HEK293 (cell line): Measurements from ENCODE around the gene ZCCHC24.

ENCODE experiments used
- EGR2 ChIP-seq: fragments of 450-650 bp; formaldehyde crosslinking; IDR thresholded peaks from 2 replicates; pipeline ENCODE4 v1.5.1; 2016; ENCODE audit warnings: low read depth, missing biosample characterization, missing genetic modification characterization
- GLI2 ChIP-seq: fragments of 450-650 bp; formaldehyde crosslinking; IDR thresholded peaks from 2 replicates; pipeline ENCODE4; 2017; ENCODE audit warnings: missing biosample characterization, missing genetic modification characterization, low read depth, borderline replicate concordance
- KLF9 ChIP-seq: fragments of 450-650 bp; formaldehyde crosslinking; IDR thresholded peaks from 2 replicates; pipeline ENCODE4 v1.5.1; 2016; ENCODE audit warnings: missing biosample characterization, missing genetic modification characterization, low read depth
- SP2 ChIP-seq: fragments of 450-650 bp; formaldehyde crosslinking; IDR thresholded peaks from 2 replicates; pipeline ENCODE4 v1.5.1; 2016; ENCODE audit warnings: missing biosample characterization, missing genetic modification characterization
- ZFHX2 ChIP-seq: fragments of 450-650 bp; formaldehyde crosslinking; conservative IDR thresholded peaks from 2 replicates; pipeline ENCODE4 v1.5.1; 2016; ENCODE audit warnings: missing biosample characterization, missing genetic modification characterization
- ZFP41 ChIP-seq: fragments of 450-650 bp; formaldehyde crosslinking; IDR thresholded peaks from 2 replicates; pipeline ENCODE4 v1.5.1; 2016; ENCODE audit warnings: missing biosample characterization, missing genetic modification characterization, borderline replicate concordance
- ZIC2 ChIP-seq: fragments of 450-650 bp; formaldehyde crosslinking; IDR thresholded peaks from 2 replicates; pipeline ENCODE4 v1.5.1; 2016; ENCODE audit warnings: missing biosample characterization, missing genetic modification characterization
- ZNF121 ChIP-seq: fragments of 450-650 bp; formaldehyde crosslinking; IDR thresholded peaks from 2 replicates; pipeline ENCODE4 v1.5.1; 2016; ENCODE audit warnings: missing biosample characterization, missing genetic modification characterization
- ZNF184 ChIP-seq: fragments of 450-650 bp; IDR thresholded peaks from 2 replicates; pipeline ENCODE4 v1.5.1; 2018; ENCODE audit warnings: missing biosample characterization, mild to moderate bottlenecking, missing genetic modification characterization
- ZNF223 ChIP-seq: fragments of 450-650 bp; formaldehyde crosslinking; IDR thresholded peaks from 2 replicates; pipeline ENCODE4 v1.5.1; 2016; ENCODE audit warnings: missing biosample characterization, missing genetic modification characterization
- ZNF266 ChIP-seq: fragments of 450-650 bp; formaldehyde crosslinking; IDR thresholded peaks from 2 replicates; pipeline ENCODE4 v1.5.1; 2016; ENCODE audit warnings: missing biosample characterization, missing genetic modification characterization, low read depth
- ZNF394 ChIP-seq: fragments of 450-650 bp; formaldehyde crosslinking; IDR thresholded peaks from 2 replicates; pipeline ENCODE4 v1.5.1; 2016; ENCODE audit warnings: missing biosample characterization, missing genetic modification characterization, mild to moderate bottlenecking, moderate library complexity, borderline replicate concordance
- ZNF423 ChIP-seq: fragments of 450-650 bp; formaldehyde crosslinking; IDR thresholded peaks from 2 replicates; pipeline ENCODE4 v1.5.1; 2016; ENCODE audit warnings: missing biosample characterization, missing genetic modification characterization
- ZNF426 ChIP-seq: fragments of 450-650 bp; formaldehyde crosslinking; IDR thresholded peaks from 2 replicates; pipeline ENCODE4 v1.5.1; 2017; ENCODE audit warnings: missing biosample characterization, missing genetic modification characterization, mild to moderate bottlenecking, inconsistent platforms, moderate library complexity
- ZNF433 ChIP-seq: fragments of 450-650 bp; formaldehyde crosslinking; IDR thresholded peaks from 2 replicates; pipeline ENCODE4 v1.5.1; 2016; ENCODE audit warnings: missing biosample characterization, missing genetic modification characterization, low read depth
- ZNF549 ChIP-seq: fragments of 450-650 bp; IDR thresholded peaks from 2 replicates; pipeline ENCODE4 v1.5.1; 2018; ENCODE audit warnings: missing biosample characterization, missing genetic modification characterization, mild to moderate bottlenecking, inconsistent platforms, moderate library complexity
- ZNF555 ChIP-seq: fragments of 450-650 bp; formaldehyde crosslinking; conservative IDR thresholded peaks from 2 replicates; pipeline ENCODE4 v1.5.1; 2017; ENCODE audit warnings: missing biosample characterization, mild to moderate bottlenecking, missing genetic modification characterization, inconsistent platforms
- ZNF629 ChIP-seq: fragments of 450-650 bp; formaldehyde crosslinking; IDR thresholded peaks from 2 replicates; pipeline ENCODE4 v1.5.1; 2017; ENCODE audit warnings: missing biosample characterization, missing genetic modification characterization
- ZNF660 ChIP-seq: fragments of 450-650 bp; IDR thresholded peaks from 2 replicates; pipeline ENCODE4 v1.5.1; 2018; ENCODE audit warnings: missing biosample characterization, mild to moderate bottlenecking, missing genetic modification characterization
- ZNF747 ChIP-seq: fragments of 450-650 bp; formaldehyde crosslinking; IDR thresholded peaks from 2 replicates; pipeline ENCODE4 v1.5.1; 2016; ENCODE audit warnings: missing biosample characterization, missing genetic modification characterization
- ZNF777 ChIP-seq: fragments of 450-650 bp; formaldehyde crosslinking; IDR thresholded peaks from 2 replicates; pipeline ENCODE4 v1.5.1; 2017; ENCODE audit warnings: missing biosample characterization, missing genetic modification characterization, borderline replicate concordance
- ZXDB ChIP-seq: fragments of 450-650 bp; formaldehyde crosslinking; IDR thresholded peaks from 2 replicates; pipeline ENCODE4 v1.5.1; 2016; ENCODE audit warnings: missing biosample characterization, missing genetic modification characterization
- TF ChIP-seq, protein P1 (sequence below): fragments of 450-650 bp; formaldehyde crosslinking; IDR thresholded peaks from 2 replicates; pipeline ENCODE4 v1.5.1; 2017; ENCODE audit warnings: missing biosample characterization, mild to moderate bottlenecking, missing genetic modification characterization, moderate library complexity
- TF ChIP-seq, protein P2 (sequence below): fragments of 450-650 bp; formaldehyde crosslinking; IDR thresholded peaks from 2 replicates; pipeline ENCODE4 v1.5.1; 2016; ENCODE audit warnings: missing biosample characterization, missing genetic modification characterization
- TF ChIP-seq, protein P3 (sequence below): fragments of 450-650 bp; formaldehyde crosslinking; IDR thresholded peaks from 2 replicates; pipeline ENCODE4 v1.5.1; 2016; ENCODE audit warnings: missing biosample characterization, missing genetic modification characterization
- TF ChIP-seq, protein P4 (sequence below): fragments of 450-650 bp; formaldehyde crosslinking; IDR thresholded peaks from 2 replicates; pipeline ENCODE4 v1.5.1; 2016; ENCODE audit warnings: missing biosample characterization, missing genetic modification characterization
- TF ChIP-seq, protein P5 (sequence below): IDR thresholded peaks from 2 replicates; pipeline ENCODE4 v1.6.1; 2011; ENCODE audit warnings: mild to moderate bottlenecking, low read depth, low read length, borderline replicate concordance

Gene ZCCHC24

DNA sequence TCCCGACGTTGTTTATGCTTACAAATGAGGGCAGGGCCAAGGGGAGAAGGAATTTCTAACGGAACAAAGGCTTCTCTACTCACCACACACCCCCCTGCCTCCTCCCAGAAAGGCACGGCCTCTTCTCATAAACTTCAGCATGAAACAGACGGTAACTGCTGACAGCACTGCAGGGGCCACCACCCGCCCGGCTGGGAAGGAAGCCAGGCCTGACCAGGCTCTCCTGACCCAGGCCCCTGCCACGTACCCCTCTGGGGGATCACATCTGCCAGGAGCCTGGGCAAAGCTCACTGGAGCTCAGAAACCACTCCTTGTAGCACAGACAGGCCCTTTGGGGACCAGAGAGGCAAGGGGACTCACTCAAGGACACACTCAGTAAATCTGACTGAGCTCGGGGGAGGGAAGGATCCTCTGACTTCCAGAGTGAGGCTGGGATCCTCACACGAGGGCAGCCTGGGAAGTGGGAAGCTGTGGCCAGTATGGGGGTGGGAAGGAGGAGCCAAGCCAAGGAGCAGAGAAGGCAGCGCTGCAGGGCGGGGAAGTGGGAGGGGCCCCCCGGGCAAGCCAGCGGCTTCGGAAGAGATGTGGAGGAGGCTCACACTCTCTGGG is 46.1 kb downstream of the ZCCHC24 start (continued):
- no peak for TF ChIP-seq ZNF184 (tag by site-specific recombination)
- TF ChIP-seq ZNF266 (tag by site-specific recombination) = no peak
- peak; percentile 58 for TF ChIP-seq SP2 (tag by site-specific recombination)
- TF ChIP-seq, protein P1, sequence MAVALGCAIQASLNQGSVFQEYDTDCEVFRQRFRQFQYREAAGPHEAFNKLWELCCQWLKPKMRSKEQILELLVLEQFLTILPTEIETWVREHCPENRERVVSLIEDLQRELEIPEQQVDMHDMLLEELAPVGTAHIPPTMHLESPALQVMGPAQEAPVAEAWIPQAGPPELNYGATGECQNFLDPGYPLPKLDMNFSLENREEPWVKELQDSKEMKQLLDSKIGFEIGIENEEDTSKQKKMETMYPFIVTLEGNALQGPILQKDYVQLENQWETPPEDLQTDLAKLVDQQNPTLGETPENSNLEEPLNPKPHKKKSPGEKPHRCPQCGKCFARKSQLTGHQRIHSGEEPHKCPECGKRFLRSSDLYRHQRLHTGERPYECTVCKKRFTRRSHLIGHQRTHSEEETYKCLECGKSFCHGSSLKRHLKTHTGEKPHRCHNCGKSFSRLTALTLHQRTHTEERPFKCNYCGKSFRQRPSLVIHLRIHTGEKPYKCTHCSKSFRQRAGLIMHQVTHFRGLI (tag by site-specific recombination) = no peak
- no peak for TF ChIP-seq ZFP41 (tag by site-specific recombination)
- TF ChIP-seq ZNF394 (tag by site-specific recombination) = no peak
- TF ChIP-seq, protein P2, sequence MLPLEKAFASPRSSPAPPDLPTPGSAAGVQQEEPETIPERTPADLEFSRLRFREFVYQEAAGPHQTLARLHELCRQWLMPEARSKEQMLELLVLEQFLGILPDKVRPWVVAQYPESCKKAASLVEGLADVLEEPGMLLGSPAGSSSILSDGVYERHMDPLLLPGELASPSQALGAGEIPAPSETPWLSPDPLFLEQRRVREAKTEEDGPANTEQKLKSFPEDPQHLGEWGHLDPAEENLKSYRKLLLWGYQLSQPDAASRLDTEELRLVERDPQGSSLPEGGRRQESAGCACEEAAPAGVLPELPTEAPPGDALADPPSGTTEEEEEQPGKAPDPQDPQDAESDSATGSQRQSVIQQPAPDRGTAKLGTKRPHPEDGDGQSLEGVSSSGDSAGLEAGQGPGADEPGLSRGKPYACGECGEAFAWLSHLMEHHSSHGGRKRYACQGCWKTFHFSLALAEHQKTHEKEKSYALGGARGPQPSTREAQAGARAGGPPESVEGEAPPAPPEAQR (tag by site-specific recombination) = no peak
- peak; percentile 71 for TF ChIP-seq KLF9 (tag by site-specific recombination)
- TF ChIP-seq ZNF777 (tag by site-specific recombination) = no peak
- TF ChIP-seq ZNF660 (tag by site-specific recombination) = 0 out of 2 replicates have a peak, but pooled peaks have one; percentile 44
- TF ChIP-seq, protein P3, sequence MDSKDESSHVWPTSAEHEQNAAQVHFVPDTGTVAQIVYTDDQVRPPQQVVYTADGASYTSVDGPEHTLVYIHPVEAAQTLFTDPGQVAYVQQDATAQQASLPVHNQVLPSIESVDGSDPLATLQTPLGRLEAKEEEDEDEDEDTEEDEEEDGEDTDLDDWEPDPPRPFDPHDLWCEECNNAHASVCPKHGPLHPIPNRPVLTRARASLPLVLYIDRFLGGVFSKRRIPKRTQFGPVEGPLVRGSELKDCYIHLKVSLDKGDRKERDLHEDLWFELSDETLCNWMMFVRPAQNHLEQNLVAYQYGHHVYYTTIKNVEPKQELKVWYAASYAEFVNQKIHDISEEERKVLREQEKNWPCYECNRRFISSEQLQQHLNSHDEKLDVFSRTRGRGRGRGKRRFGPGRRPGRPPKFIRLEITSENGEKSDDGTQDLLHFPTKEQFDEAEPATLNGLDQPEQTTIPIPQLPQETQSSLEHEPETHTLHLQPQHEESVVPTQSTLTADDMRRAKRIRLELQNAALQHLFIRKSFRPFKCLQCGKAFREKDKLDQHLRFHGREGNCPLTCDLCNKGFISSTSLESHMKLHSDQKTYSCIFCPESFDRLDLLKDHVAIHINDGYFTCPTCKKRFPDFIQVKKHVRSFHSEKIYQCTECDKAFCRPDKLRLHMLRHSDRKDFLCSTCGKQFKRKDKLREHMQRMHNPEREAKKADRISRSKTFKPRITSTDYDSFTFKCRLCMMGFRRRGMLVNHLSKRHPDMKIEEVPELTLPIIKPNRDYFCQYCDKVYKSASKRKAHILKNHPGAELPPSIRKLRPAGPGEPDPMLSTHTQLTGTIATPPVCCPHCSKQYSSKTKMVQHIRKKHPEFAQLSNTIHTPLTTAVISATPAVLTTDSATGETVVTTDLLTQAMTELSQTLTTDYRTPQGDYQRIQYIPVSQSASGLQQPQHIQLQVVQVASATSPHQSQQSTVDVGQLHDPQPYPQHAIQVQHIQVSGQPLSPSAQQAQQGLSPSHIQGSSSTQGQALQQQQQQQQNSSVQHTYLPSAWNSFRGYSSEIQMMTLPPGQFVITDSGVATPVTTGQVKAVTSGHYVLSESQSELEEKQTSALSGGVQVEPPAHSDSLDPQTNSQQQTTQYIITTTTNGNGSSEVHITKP (tag by site-specific recombination) = peak; percentile 88
- peak; percentile 88 for TF ChIP-seq ZNF423 (tag by site-specific recombination)
- no peak for TF ChIP-seq ZNF549
- no peak for TF ChIP-seq ZNF555 (tag by site-specific recombination)
- no peak for TF ChIP-seq ZNF747
- TF ChIP-seq ZXDB (tag by site-specific recombination) = peak; percentile 50
- no peak for TF ChIP-seq ZNF433 (tag by site-specific recombination)
- peak; percentile 89 for TF ChIP-seq ZFHX2 (tag by site-specific recombination)
- TF ChIP-seq, protein P4, sequence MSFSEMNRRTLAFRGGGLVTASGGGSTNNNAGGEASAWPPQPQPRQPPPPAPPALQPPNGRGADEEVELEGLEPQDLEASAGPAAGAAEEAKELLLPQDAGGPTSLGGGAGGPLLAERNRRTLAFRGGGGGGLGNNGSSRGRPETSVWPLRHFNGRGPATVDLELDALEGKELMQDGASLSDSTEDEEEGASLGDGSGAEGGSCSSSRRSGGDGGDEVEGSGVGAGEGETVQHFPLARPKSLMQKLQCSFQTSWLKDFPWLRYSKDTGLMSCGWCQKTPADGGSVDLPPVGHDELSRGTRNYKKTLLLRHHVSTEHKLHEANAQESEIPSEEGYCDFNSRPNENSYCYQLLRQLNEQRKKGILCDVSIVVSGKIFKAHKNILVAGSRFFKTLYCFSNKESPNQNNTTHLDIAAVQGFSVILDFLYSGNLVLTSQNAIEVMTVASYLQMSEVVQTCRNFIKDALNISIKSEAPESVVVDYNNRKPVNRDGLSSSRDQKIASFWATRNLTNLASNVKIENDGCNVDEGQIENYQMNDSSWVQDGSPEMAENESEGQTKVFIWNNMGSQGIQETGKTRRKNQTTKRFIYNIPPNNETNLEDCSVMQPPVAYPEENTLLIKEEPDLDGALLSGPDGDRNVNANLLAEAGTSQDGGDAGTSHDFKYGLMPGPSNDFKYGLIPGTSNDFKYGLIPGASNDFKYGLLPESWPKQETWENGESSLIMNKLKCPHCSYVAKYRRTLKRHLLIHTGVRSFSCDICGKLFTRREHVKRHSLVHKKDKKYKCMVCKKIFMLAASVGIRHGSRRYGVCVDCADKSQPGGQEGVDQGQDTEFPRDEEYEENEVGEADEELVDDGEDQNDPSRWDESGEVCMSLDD (tag by site-specific recombination) = no peak
- TF ChIP-seq EGR2 (tag by site-specific recombination) = peak; percentile 91
- peak; percentile 99 for TF ChIP-seq ZIC2 (tag by site-specific recombination)
- TF ChIP-seq, protein P5, sequence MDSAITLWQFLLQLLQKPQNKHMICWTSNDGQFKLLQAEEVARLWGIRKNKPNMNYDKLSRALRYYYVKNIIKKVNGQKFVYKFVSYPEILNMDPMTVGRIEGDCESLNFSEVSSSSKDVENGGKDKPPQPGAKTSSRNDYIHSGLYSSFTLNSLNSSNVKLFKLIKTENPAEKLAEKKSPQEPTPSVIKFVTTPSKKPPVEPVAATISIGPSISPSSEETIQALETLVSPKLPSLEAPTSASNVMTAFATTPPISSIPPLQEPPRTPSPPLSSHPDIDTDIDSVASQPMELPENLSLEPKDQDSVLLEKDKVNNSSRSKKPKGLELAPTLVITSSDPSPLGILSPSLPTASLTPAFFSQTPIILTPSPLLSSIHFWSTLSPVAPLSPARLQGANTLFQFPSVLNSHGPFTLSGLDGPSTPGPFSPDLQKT = no peak
- TF ChIP-seq ZNF121 (tag by site-specific recombination) = peak; percentile 94
- no peak for TF ChIP-seq ZNF426 (tag by site-specific recombination)
- TF ChIP-seq ZNF629 = no peak
- no peak for TF ChIP-seq GLI2
- TF ChIP-seq ZNF223 (tag by site-specific recombination) = no peak
